ENCODE data around the gene CDH23. TPM values are rescaled to one million over a fixed set of nuclear protein-coding genes. Genes with fewer than 3 reads are reported as not detected.

CDH23 gene
- total RNA-seq, 2 donors from 2014 or later, result 3.9 to 4.4 TPM

GRCh38 chr10:71807557-71808510 is 411.1 kb downstream of the CDH23 start:
- no peak for DNase-seq (ENCODE audit: low spot score)
- Histone ChIP-seq H3K4me1 (peaks cover 0 to 12% of the 10 kb centered on the region in 2 donors), H3K4me3 (no peak overlapping the region), H3K27me3 (no peaks in the 10 kb centered on the region), H3K9me3 (no peaks in the 10 kb centered on the region), H3K36me3 (no peaks in the 10 kb centered on the region), H3K27ac (no peak overlapping the region)
- TF ChIP-seq CTCF (IDR thresholded peaks at IDR 0.05), result no peak

- Histone ChIP-seq H3K27me3 (no peaks in the 10 kb centered on the region), H3K36me3 (no peaks in the 10 kb centered on the region), H3K4me1 (peaks cover 0 to 17% of the 10 kb centered on the region in 2 donors), H3K27ac (no peak overlapping the region), H3K9me3 (no peaks in the 10 kb centered on the region), H3K4me3 (no peak overlapping the region)
- DNase-seq (ENCODE audit: low spot score), result no peak
- no peak for TF ChIP-seq CTCF (IDR thresholded peaks at IDR 0.05)
Measured at GRCh38 chr10:71809628-71810027, 412.9 kb downstream of the CDH23 start.

GRCh38 chr10:71810048-71810750 is 413.5 kb downstream of the CDH23 start:
- no peak for TF ChIP-seq CTCF (IDR thresholded peaks at IDR 0.05)
- DNase-seq (ENCODE audit: low spot score), result no peak
- Histone ChIP-seq H3K27ac (no peak overlapping the region), H3K9me3 (no peaks in the 10 kb centered on the region), H3K27me3 (no peaks in the 10 kb centered on the region), H3K4me3 (no peak overlapping the region), H3K4me1 (peaks cover 0 to 17% of the 10 kb centered on the region in 2 donors), H3K36me3 (peaks cover 4% of the 10 kb centered on the region)

DNA sequence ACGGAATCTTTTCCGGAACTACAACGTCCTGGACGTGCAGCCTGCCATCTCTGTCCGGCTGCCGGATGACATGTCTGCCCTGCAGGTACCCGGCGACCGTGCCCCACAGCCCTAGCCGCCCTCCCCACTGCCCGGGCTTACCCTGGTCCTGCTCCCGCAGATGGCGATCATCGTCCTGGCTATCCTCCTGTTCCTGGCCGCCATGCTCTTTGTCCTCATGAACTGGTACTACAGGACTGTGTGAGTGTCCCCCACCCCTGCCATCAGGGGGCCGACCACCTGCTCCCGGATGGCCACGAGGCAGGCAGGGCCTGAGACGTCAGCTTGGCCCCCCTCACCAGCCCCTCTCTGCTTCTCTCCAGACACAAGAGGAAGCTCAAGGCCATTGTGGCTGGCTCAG is 414.6 kb downstream of the CDH23 start:
- no peaks in the 10 kb centered on the region for H3K9me3 ChIP-seq
- peaks cover 16% of the 10 kb centered on the region for H3K36me3 ChIP-seq
- no peak for TF ChIP-seq CTCF (IDR thresholded peaks at IDR 0.05)
- no peak overlapping the region for H3K27ac ChIP-seq
- no peak for DNase-seq (ENCODE audit: low spot score)
- H3K27me3 ChIP-seq, result no peaks in the 10 kb centered on the region
- H3K4me3 ChIP-seq, result no peak overlapping the region
- H3K4me1 ChIP-seq, result peaks cover 0 to 24% of the 10 kb centered on the region in 2 donors

GRCh38 chr10:71812016-71812912 is 415.5 kb downstream of the CDH23 start:
- peak; percentile 68 for DNase-seq (ENCODE audit: low spot score)
- TF ChIP-seq CTCF (IDR thresholded peaks at IDR 0.05), result peak; percentile 73 to 89
- no peaks in the 10 kb centered on the region for H3K27me3 ChIP-seq

More at GRCh38 chr10:71812016-71812912, 415.5 kb downstream of the CDH23 start:
- Histone ChIP-seq H3K4me3 (no peak overlapping the region), H3K36me3 (peaks cover 25% of the 10 kb centered on the region), H3K27ac (no peak overlapping the region), H3K4me1 (peaks cover 0 to 33% of the 10 kb centered on the region in 2 donors), H3K9me3 (no peaks in the 10 kb centered on the region)

Measured in right atrium auricular region (tissue), 2 donors.